Epithelial cell of proximal tubule (primary cell): ENCODE results near the gene P3R3URF. TPM values are rescaled to one million over a fixed set of nuclear protein-coding genes. Genes with fewer than 3 reads are reported as not detected.

ENCODE experiments used
- DNase-seq: peaks from one replicate; pipeline ENCODE4 v3.0.0-alpha.2; 2011; ENCODE audit warnings: low read depth
- H3K4me3 ChIP-seq: 2 replicates; pipeline ENCODE4 v1.5.1; 2011; ENCODE audit warnings: low read depth, mild to moderate bottlenecking, low read length
- CTCF ChIP-seq: conservative IDR thresholded peaks from 2 replicates; pipeline ENCODE4 v1.5.1; 2012; ENCODE audit warnings: low read depth, mild to moderate bottlenecking, low read length
- total RNA-seq: library from RNA; depleted of rRNA; stranded (reverse); fragments of >200 nt; gene quantifications from 2 replicates; pipeline ENCODE4 v1.2.3, GENCODE V29; 2015

P3R3URF gene
- total RNA-seq, 1 donor from 2014 or later: not detected

DNA sequence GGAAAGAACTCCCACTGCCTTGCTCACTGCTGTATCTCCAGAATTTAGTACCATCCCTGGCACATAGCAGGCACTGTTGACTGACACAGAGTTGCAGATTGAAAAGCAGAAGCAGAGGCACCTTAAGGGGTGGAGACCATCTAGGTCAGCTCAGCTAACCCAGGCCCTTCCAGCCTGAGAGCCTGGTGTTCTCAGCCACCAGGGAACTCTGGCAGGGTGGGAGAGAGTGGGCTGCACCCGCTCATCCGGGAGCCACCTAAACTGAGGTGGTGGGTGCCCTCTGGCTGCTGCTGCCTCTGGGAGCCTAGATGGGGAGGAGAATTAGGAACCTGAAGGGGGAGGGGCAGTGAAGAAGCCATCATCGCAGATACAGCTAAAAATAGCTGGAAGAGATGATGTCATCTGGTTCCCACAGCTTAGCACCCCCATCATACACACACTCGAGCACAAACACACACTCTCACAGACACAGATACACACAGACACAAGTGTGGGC, 2.9 kb downstream of the P3R3URF start:
- TF ChIP-seq CTCF: no peak
- no peak for DNase-seq
- H3K4me3 ChIP-seq: no peak overlapping the region

DNA sequence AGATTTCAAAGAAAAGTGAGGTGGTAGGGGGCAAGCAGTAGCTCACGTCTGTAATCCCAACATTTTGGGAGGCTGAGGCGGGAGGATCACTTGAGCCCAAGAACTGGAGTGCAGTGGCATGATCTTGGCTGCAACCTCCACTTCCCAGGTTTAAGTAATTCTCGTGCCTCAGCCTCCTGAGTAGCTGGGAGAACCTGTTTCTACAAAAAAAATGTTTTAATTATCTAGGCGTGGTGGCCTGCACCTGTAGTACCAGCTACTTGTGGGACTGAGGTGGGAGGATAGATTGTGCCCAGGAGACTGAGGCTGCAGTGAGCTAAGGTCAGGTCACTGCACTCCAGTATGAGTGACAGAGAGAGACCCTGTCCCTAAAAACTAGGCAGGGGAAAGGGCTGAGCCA, 4.0 kb downstream of the P3R3URF start:
- DNase-seq: no peak
- no peak overlapping the region for H3K4me3 ChIP-seq
- no peak for TF ChIP-seq CTCF

GRCh38 chr1:46171871-46172270, 4.4 kb downstream of the P3R3URF start:
- no peak for TF ChIP-seq CTCF
- no peak for DNase-seq

GRCh38 chr1:46171351-46171750, 4.9 kb downstream of the P3R3URF start:
- H3K4me3 ChIP-seq: no peak overlapping the region
- DNase-seq: no peak
- TF ChIP-seq CTCF: no peak

More at GRCh38 chr1:46171871-46172270, 4.4 kb downstream of the P3R3URF start:
- no peak overlapping the region for H3K4me3 ChIP-seq

DNA sequence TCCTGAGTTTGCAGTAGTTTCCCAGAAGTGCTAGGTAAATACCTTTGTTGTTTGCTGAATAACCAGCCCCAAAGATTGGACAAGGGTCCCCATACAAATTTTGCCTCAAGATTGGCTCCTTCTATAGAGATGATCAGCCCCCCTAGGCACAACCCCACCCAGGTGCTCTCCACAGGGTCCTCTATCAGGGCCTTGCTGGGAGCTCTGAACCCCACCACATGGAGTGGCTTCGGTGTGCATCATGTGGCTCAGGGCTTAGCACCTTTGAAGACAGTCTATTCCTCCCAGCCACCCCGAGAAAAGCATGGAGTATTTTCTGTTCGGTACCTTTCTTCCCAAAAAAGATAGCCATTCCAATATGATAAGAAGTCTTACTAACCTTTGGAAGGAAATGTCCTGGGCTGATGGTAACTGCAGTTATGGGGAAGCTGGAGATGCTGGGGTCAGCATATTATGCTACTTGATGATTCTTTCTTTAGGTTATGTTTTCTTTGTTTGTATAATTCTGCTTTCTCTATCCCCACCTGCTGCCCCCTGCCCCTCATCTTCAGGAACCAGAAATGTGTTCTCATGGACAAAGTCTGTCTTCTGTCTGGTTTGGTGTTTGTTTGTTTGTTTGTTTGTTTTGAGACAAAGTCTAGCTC, 6.4 kb downstream of the P3R3URF start:
- no peak for DNase-seq
- H3K4me3 ChIP-seq: no peak overlapping the region
- TF ChIP-seq CTCF: no peak

GRCh38 chr1:46168477-46168876, 7.8 kb downstream of the P3R3URF start:
- no peak for DNase-seq
- no peak overlapping the region for H3K4me3 ChIP-seq
- TF ChIP-seq CTCF: no peak
